Omental fat pad (tissue), 4 donors: ENCODE results near the gene MAPKAP1. TPM values are rescaled to one million over a fixed set of nuclear protein-coding genes. Genes with fewer than 3 reads are reported as not detected.

Experiments used
- ATAC-seq: fragments of 150-250 bp; one replicate; pipeline ENCODE4 v1.9.1; 2016; ENCODE audit warnings: mild to moderate bottlenecking, moderate library complexity; ENCODE audit not compliant: low FRiP score
- DNase-seq: peaks from one replicate; pipeline ENCODE4 v3.0.0-alpha.2; 2019; ENCODE audit warnings: low spot score
- CTCF ChIP-seq, 3 donors: fragments of 450-650 bp; IDR thresholded peaks; one replicate each; pipeline ENCODE4 v1.5.1; 2016 to 2017; ENCODE audit warnings: antibody characterized with exemption in 3 of 3, mild to moderate bottlenecking in 3 of 3, moderate library complexity in 2 of 3
- total RNA-seq, 4 donors: library from RNA; depleted of rRNA; stranded (reverse); fragments of >200 nt; gene quantifications; one replicate each; pipeline ENCODE4 v1.1.0, GENCODE V29; 2016

Gene MAPKAP1
- total RNA-seq, 4 donors from 2014 or later, result 60.0 to 78.0 (median 72.9) TPM

- no peak for ATAC-seq
- DNase-seq, result no peak
- no peak for TF ChIP-seq CTCF (IDR thresholded peaks at IDR 0.05)
Measured at GRCh38 chr9:125493881-125494652, 212.9 kb downstream of the MAPKAP1 start.

- ATAC-seq (no peak), DNase-seq (no peak)
- no peak for TF ChIP-seq CTCF (IDR thresholded peaks at IDR 0.05)
Measured at GRCh38 chr9:125493384-125493783, 213.6 kb downstream of the MAPKAP1 start.

GRCh38 chr9:125492719-125493118 lies 214.3 kb downstream of the MAPKAP1 start:
- ATAC-seq (no peak), DNase-seq (no peak)
- TF ChIP-seq CTCF (IDR thresholded peaks at IDR 0.05), result no peak

GRCh38 chr9:125487842-125488241 lies 219.2 kb downstream of the MAPKAP1 start:
- DNase-seq (no peak), ATAC-seq (no peak)
- no peak for TF ChIP-seq CTCF (IDR thresholded peaks at IDR 0.05)

- DNase-seq, result no peak
- TF ChIP-seq CTCF (IDR thresholded peaks at IDR 0.05), result no peak
- no peak for ATAC-seq
Measured at GRCh38 chr9:125486576-125486975, 220.4 kb downstream of the MAPKAP1 start.

- ATAC-seq (no peak), DNase-seq (no peak)
- TF ChIP-seq CTCF (IDR thresholded peaks at IDR 0.05), result no peak
Measured at GRCh38 chr9:125486152-125486508, 220.9 kb downstream of the MAPKAP1 start.

GRCh38 chr9:125485471-125486151 lies 221.4 kb downstream of the MAPKAP1 start:
- DNase-seq (no peak), ATAC-seq (no peak)
- TF ChIP-seq CTCF (IDR thresholded peaks at IDR 0.05), result no peak
